IMR-90 (cell line): ENCODE data around the gene CNTN5.

Experiments used
- SMC3 ChIP-seq: fragments of 150-350 bp; IDR thresholded peaks from 2 replicates; pipeline ENCODE4 v1.6.1; 2016; ENCODE audit warnings: low read depth, mild to moderate bottlenecking, antibody characterized with exemption, low read length, moderate library complexity
- TF ChIP-seq, protein P1 (sequence below): conservative IDR thresholded peaks from 2 replicates; pipeline ENCODE4 v1.5.1; 2012; ENCODE audit warnings: mild to moderate bottlenecking, low read depth, low read length, improper control_type of control experiment

- TF ChIP-seq SMC3, result no peak
- TF ChIP-seq, protein P1, sequence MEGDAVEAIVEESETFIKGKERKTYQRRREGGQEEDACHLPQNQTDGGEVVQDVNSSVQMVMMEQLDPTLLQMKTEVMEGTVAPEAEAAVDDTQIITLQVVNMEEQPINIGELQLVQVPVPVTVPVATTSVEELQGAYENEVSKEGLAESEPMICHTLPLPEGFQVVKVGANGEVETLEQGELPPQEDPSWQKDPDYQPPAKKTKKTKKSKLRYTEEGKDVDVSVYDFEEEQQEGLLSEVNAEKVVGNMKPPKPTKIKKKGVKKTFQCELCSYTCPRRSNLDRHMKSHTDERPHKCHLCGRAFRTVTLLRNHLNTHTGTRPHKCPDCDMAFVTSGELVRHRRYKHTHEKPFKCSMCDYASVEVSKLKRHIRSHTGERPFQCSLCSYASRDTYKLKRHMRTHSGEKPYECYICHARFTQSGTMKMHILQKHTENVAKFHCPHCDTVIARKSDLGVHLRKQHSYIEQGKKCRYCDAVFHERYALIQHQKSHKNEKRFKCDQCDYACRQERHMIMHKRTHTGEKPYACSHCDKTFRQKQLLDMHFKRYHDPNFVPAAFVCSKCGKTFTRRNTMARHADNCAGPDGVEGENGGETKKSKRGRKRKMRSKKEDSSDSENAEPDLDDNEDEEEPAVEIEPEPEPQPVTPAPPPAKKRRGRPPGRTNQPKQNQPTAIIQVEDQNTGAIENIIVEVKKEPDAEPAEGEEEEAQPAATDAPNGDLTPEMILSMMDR, result no peak
Measured at GRCh38 chr11:100072131-100072530, 1051.4 kb downstream of the CNTN5 start.
